Measurements from ENCODE around the gene PXN.

The PXN gene

GRCh38 chr12:120162763-120163162 lies 102.8 kb downstream of the PXN start:
- DNase-seq (ENCODE audit: low read depth) = no peak
- H3K4me3 ChIP-seq (ENCODE audit: low read depth, low read length) = no peak overlapping the region
- TF ChIP-seq, protein P1, sequence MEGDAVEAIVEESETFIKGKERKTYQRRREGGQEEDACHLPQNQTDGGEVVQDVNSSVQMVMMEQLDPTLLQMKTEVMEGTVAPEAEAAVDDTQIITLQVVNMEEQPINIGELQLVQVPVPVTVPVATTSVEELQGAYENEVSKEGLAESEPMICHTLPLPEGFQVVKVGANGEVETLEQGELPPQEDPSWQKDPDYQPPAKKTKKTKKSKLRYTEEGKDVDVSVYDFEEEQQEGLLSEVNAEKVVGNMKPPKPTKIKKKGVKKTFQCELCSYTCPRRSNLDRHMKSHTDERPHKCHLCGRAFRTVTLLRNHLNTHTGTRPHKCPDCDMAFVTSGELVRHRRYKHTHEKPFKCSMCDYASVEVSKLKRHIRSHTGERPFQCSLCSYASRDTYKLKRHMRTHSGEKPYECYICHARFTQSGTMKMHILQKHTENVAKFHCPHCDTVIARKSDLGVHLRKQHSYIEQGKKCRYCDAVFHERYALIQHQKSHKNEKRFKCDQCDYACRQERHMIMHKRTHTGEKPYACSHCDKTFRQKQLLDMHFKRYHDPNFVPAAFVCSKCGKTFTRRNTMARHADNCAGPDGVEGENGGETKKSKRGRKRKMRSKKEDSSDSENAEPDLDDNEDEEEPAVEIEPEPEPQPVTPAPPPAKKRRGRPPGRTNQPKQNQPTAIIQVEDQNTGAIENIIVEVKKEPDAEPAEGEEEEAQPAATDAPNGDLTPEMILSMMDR (IDR thresholded peaks at IDR 0.05; ENCODE audit: control insufficient read depth, extremely low read depth, insufficient read depth) = no peak

GRCh38 chr12:120161852-120162251 lies 103.7 kb downstream of the PXN start:
- TF ChIP-seq, protein P1 (IDR thresholded peaks at IDR 0.05; ENCODE audit: control insufficient read depth, extremely low read depth, insufficient read depth) = no peak
- no peak overlapping the region for H3K4me3 ChIP-seq (ENCODE audit: low read depth, low read length)
- no peak for DNase-seq (ENCODE audit: low read depth)

Data from LNCaP clone FGC (cell line).